ENCODE results near the gene FCAMR.

Gene FCAMR

GRCh38 chr1:206909883-206910318 is 60.4 kb downstream of the FCAMR start:
- TF ChIP-seq, protein P1, sequence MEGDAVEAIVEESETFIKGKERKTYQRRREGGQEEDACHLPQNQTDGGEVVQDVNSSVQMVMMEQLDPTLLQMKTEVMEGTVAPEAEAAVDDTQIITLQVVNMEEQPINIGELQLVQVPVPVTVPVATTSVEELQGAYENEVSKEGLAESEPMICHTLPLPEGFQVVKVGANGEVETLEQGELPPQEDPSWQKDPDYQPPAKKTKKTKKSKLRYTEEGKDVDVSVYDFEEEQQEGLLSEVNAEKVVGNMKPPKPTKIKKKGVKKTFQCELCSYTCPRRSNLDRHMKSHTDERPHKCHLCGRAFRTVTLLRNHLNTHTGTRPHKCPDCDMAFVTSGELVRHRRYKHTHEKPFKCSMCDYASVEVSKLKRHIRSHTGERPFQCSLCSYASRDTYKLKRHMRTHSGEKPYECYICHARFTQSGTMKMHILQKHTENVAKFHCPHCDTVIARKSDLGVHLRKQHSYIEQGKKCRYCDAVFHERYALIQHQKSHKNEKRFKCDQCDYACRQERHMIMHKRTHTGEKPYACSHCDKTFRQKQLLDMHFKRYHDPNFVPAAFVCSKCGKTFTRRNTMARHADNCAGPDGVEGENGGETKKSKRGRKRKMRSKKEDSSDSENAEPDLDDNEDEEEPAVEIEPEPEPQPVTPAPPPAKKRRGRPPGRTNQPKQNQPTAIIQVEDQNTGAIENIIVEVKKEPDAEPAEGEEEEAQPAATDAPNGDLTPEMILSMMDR (IDR thresholded peaks at IDR 0.05; ENCODE audit: low read depth, low read length), result no peak
- H3K4me3 ChIP-seq (ENCODE audit: low read depth, low read length), result peak overlapping the region; percentile 31
- in situ Hi-C loops (cut with HindIII; ENCODE audit: low sequenced_read_pairs), result no loop called here
- DNase-seq (ENCODE audit: low read depth, low spot score), result no peak

DNA sequence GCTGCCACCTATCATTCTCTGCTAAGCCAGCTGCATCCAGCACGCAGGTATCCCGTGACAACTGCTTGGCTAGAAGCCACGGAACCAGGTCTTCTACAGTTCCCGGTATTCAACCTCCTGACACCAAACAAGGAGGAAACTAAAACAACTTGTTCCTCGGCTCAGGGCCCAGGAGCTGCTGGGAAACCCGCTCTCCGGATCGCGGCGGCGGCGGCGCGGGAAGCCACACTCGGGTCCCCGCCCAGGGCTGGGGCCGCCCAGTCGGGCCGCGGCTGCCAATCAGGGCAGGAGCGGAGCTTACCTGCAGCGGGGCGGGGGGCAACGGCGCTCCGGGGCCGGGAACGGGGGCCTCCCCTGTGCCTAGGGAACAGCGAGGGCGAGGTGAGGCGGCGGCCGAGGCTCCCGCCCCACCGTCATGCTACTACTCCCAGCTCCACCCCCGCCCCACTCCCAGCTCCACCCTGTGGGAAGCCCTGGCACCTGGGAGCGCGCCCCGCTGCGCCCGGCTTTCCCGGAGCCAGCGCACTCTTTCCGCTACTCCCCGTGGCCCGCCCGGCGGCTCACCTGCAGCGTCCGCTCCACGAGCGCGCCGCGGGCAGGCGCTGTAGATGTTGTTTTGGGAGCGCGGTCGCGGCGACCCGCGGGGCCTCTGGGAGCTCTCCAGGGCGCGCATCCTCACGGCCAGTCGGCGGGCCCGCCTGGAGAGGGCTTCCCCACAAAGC is 60.9 kb downstream of the FCAMR start:
- DNase-seq (ENCODE audit: low read depth, low spot score), result no peak
- in situ Hi-C loops (cut with HindIII; ENCODE audit: low sequenced_read_pairs), result no loop called here
- peak overlapping the region; percentile 31 for H3K4me3 ChIP-seq (ENCODE audit: low read depth, low read length)
- TF ChIP-seq, protein P1 (IDR thresholded peaks at IDR 0.05; ENCODE audit: low read depth, low read length), result no peak

GRCh38 chr1:206908038-206908437 is 62.2 kb downstream of the FCAMR start:
- H3K4me3 ChIP-seq (ENCODE audit: low read depth, low read length), result no peak overlapping the region
- in situ Hi-C loops (cut with HindIII; ENCODE audit: low sequenced_read_pairs), result no loop called here
- TF ChIP-seq, protein P1 (IDR thresholded peaks at IDR 0.05; ENCODE audit: low read depth, low read length), result no peak
- DNase-seq (ENCODE audit: low read depth, low spot score), result no peak
